Subcutaneous adipose tissue (tissue), 4 donors: ENCODE measurements around the gene CTBP2. TPM values are rescaled to one million over a fixed set of nuclear protein-coding genes. Genes with fewer than 3 reads are reported as not detected.

ENCODE experiments used
- small RNA-seq: library from RNA; depleted of rRNA; stranded (forward); fragments of <200 nt; gene quantifications from one replicate; pipeline ENCODE3, GENCODE V24; 2016
- total RNA-seq, 4 donors: library from RNA; depleted of rRNA; stranded (reverse); fragments of >200 nt; gene quantifications; one replicate each; pipeline ENCODE4 v1.1.0, GENCODE V29; 2016
- TF ChIP-seq, protein P1 (sequence below): fragments of 450-650 bp; IDR thresholded peaks from one replicate; pipeline ENCODE4 v1.5.1; 2016; ENCODE audit warnings: low read depth, mild to moderate bottlenecking, control low read depth, antibody characterized with exemption, moderate library complexity

CTBP2 gene
- total RNA-seq, 4 donors from 2014 or later, result 22.3 to 52.2 (median 42.5) TPM

DNA sequence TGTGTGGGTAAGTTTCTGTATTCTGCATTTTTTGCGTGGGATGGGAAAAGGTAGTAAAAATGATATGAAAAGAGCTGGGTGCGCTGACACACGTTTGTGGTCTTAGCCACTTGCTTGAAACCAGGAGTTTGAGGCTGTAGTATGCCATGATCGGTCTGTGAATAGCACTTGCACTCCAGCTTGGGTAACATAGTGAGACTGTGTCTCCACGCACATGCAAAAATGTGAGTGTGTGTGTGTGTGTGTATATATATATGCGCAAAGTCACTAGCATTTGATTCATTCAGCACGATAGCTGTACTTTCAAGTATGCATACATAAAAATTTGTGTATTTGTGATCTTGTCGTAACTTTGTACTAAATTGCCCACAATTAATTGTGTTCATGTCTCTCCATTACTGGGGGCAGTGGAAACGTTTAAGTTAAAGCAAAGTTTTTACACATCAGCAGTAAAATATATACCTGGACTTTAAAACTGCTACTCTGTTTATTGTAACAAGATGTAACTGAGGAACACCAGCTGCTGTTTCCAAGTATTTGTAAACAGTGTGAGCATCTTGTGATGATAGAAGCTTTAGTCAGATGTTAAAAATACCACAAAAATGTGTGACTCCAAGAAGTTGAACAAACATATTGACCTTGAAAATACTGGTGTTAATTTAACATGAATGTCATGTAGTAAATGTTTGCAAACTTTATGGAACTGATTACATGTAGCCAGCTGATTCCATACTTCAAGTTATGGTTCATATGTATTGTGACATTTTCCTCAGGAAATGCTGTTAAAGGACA, 216.9 kb downstream of the CTBP2 start:
- TF ChIP-seq, protein P1, sequence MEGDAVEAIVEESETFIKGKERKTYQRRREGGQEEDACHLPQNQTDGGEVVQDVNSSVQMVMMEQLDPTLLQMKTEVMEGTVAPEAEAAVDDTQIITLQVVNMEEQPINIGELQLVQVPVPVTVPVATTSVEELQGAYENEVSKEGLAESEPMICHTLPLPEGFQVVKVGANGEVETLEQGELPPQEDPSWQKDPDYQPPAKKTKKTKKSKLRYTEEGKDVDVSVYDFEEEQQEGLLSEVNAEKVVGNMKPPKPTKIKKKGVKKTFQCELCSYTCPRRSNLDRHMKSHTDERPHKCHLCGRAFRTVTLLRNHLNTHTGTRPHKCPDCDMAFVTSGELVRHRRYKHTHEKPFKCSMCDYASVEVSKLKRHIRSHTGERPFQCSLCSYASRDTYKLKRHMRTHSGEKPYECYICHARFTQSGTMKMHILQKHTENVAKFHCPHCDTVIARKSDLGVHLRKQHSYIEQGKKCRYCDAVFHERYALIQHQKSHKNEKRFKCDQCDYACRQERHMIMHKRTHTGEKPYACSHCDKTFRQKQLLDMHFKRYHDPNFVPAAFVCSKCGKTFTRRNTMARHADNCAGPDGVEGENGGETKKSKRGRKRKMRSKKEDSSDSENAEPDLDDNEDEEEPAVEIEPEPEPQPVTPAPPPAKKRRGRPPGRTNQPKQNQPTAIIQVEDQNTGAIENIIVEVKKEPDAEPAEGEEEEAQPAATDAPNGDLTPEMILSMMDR, result no peak

DNA sequence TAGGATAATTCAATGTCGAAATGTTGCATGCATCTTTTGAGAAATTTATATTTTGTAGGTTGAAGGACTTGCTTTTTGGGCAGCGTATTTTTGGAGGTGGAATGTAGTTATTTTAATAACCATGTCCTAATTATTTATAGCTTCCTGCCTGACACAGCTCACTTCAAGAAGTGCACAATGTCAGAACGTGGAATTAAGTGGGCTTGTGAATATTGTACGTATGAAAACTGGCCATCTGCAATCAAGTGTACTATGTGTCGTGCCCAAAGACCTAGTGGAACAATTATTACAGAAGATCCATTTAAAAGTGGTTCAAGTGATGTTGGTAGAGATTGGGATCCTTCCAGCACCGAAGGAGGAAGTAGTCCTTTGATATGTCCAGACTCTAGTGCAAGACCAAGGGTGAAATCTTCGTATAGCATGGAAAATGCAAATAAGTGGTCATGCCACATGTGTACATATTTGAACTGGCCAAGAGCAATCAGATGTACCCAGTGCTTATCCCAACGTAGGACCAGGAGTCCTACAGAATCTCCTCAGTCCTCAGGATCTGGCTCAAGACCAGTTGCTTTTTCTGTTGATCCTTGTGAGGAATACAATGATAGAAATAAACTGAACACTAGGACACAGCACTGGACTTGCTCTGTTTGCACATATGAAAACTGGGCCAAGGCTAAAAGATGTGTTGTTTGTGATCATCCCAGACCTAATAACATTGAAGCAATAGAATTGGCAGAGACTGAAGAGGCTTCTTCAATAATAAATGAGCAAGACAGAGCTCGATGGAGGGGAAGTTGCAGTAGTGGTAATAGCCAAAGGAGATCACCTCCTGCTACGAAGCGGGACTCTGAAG, 217.8 kb downstream of the CTBP2 start:
- TF ChIP-seq, protein P1, result no peak

DNA sequence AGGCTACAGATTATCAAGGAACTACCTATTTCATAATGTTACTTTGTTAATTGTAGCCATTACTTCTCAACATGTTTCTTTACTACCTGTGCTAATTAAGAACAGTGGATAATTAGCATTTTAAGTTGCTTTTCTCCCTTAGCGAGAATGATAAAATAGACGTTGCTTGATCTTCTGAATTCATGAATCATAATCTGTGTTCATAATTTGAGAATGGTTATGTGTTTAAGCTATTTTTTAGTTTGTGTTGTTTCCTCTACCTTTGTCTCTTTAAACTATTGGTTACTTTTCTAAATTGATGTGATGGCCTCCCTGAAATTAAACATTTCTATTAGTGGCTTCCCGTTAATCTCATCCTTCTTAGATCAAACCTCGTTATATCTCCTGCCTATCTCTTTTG, 218.5 kb downstream of the CTBP2 start, which contains the start of gene ZRANB1:
Gene ZRANB1, plus strand, starts transcription at position 301 of the 400 bp plus-strand sequence. CDS start 371 bp downstream, outside the sequence.
- TF ChIP-seq, protein P1, result no peak

DNA sequence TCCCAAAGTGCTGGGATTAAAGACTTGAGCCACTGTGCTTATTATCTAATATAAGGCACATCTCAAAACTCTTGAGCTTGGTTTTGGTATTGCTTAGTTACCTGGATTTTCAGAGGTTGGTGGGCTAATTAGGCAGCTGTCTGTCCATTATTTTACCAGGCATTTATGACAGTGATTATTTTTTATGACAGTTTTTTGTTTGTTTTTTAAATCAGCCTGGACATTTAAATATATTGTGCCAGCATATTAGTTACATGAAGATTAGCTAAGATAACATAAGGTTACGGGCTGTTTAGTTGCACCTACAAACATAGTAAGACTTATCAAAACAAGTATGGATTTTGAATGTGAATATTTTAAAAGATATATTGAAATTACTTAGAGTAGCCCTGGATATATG, 221.1 kb downstream of the CTBP2 start:
- TF ChIP-seq, protein P1, result no peak

DNA sequence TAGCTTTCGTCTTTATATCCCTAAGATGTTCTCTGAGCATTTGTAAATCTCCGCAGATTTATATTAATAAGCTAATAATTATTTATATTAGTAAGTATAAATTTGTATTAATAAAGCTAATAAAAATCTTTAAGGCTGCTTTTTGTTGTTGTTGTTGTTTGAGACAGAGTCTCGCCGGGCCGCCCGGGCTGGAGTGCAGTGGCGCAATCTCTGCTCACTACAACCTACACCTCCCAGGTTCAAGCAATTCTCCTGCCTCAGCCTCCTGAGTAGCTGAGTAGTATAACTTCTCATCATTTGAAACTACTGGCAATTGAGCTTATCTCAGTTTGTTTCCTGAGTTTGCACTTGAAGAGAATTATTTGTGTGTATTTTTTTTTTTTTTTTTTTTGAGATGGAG, 223.6 kb downstream of the CTBP2 start:
- TF ChIP-seq, protein P1, result no peak

DNA sequence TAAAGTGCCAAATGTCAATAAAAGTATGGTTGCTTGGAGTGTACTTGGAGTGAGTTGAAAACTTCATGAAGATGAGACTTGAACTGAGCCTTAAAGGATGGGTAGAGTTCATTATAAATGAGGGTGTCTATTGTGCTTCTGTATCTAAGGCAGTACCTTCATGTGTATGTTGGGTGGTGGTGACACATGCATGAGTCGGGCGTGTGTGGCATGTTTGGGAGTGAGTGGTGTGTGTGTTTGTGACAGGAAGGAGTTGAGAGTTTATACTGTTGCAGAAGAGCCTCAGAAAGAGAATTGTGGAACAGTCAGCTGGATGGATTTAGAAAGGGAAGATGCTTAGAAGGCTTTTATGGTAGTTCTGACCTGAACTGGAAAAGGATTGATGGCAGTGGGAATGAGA, 224.4 kb downstream of the CTBP2 start:
- TF ChIP-seq, protein P1, result no peak

Small RNA genes within 50 kb of the gene (small RNA-seq; reads per million reads assigned to genes)
- gene MIR4296 (not detected), gene MRPS21P6 (not detected)

Other genes with a start within 250 kb of the CTBP2 start
- 10 to 100 TPM; 35.5 to 44.7 (median 37.4) TPM for gene ZRANB1, start 218.4 kb downstream of the CTBP2 start, total RNA-seq